ENCODE measurements around the gene PTPN9.

- TF ChIP-seq GATA2 (IDR thresholded peaks at IDR 0.05; ENCODE audit: low read depth, low read length): no peak
- no peak for TF ChIP-seq GATA3 (IDR thresholded peaks at IDR 0.05; ENCODE audit: low read depth, low read length)
Observed at GRCh38 chr15:75532413-75533250, 46.5 kb downstream of the PTPN9 start.

Measured in SH-SY5Y (cell line).